GM12892 (cell line): Measurements from ENCODE around the gene CRTAC1.

Experiments used
- POLR2A ChIP-seq: IDR thresholded peaks from 2 replicates; pipeline ENCODE4 v1.6.1; 2011; ENCODE audit warnings: low read depth, low read length, control low read depth
- POLR2AphosphoS5 ChIP-seq: IDR thresholded peaks from 2 replicates; pipeline ENCODE4 v1.6.1; 2011; ENCODE audit warnings: low read depth, low read length, control low read depth
- TAF1 ChIP-seq: IDR thresholded peaks from 2 replicates; pipeline ENCODE4 v1.6.1; 2011; ENCODE audit warnings: low read depth, mild to moderate bottlenecking, control low read depth, low read length, borderline replicate concordance

GRCh38 chr10:98076086-98076485, 45.7 kb upstream of the CRTAC1 start:
- TF ChIP-seq POLR2AphosphoS5 = no peak
- no peak for TF ChIP-seq POLR2A
- TF ChIP-seq TAF1 = no peak
